Amygdala (tissue), 56 donors: Measurements from ENCODE around the gene ATF6.

Source experiments
- DNase-seq, 56 donors: peaks; one replicate each; lab custom pipeline; 2025; lab: John Stamatoyannopoulos, UW

Gene ATF6

DNA sequence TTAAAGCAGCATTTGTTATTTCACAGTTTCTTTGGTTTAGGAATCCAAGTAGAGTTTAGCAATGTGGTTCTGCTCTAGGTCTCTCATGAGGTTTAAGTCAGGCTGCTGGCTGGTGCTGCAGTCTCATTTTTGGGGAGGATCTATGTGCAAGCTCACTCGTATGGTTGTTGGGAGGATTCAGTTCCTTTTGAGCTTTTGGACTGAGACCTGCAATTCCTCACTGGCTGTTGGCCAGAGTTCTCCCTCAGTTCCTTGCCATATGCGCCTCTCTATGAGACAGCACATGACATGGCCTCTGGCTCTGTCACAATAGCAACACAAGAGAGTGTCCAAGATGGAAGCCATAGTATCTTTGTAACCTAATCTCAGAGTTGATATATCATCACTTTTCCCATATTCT, 166.5 kb downstream of the ATF6 start:
- DNase-seq: peak in 1 of 56 donors; percentile 1

DNA sequence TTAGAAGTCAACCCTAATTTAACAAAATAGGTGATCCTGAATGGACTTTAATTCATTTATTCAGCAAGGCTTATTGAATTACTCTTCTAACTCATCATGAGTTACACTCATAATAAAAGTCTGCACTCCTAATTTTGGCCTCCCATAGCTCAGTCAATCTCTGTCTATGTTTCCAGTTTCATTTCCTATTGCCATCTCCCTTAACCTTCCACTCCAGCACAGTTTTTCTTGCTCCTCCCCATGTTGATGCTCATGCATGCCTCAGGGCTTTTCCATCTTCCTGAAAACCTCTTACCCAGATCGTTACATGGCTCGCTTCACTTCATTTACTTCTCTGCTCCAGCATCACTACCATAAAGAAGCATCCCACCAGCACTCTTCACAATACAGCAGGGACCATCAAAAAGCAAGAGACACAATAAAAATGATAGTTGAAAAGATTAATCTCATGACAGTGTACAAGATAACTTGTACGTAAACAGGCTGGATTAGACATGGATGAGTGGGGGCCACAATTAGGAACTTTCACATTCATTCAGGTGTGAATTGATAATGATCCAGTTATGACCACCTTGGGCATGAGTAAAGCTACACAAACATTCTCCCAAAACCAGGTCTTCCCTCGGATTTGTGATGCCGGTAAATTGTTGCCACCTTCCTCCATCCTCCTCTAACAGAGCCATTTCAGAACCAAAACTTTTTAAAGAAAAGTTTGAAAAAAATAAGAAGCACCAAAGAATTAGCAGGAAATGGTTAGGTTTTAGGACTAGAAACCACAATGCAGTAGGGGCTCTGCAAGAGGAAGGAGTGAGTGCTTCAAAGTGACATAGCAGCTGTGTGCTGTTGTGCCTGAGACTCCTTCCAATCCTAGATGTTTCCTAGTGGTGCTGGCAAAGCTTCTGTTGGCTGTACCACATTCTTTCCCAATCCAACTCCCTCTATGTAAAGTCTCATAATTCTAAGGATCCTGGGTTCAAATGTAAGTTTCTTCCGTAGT, 167.8 kb downstream of the ATF6 start:
- DNase-seq: no peak

DNA sequence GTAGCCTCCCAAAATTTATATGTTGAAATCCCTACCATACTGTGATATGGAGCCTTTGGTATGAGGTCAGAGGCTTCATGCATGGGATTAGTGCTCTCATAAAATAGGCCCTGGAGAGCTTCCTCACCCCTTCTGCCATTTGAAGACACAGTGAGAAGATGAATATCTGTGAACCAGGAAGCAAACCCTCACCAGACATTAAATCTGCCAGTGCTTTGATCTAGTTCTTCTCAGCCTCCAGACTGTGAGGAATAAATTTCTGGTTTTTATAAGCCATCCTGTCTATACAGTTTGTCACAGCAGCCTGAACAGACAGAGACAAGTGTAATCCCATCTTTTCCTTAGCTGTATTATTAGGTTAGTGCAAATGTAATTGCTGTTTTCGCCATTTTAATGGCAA, 169.1 kb downstream of the ATF6 start:
- DNase-seq: no peak

DNA sequence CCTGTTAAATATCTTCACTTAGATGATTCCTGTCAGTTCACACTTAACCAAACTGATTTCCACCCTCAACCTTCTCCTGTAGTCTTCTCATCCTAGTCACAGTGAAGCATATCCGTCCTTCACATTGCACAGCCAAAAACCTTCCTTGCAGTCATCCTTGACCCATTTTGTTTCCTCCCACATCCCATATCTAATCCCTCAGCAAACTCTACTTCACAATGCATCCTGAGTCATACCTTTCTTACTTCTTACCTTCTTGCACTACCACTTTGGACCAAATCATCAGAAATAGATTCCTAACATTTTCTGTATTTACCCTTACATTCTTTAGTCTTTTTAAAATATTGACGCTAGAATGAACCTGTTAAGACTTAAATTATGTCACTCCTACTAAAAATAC, 170.7 kb downstream of the ATF6 start:
- no peak for DNase-seq

DNA sequence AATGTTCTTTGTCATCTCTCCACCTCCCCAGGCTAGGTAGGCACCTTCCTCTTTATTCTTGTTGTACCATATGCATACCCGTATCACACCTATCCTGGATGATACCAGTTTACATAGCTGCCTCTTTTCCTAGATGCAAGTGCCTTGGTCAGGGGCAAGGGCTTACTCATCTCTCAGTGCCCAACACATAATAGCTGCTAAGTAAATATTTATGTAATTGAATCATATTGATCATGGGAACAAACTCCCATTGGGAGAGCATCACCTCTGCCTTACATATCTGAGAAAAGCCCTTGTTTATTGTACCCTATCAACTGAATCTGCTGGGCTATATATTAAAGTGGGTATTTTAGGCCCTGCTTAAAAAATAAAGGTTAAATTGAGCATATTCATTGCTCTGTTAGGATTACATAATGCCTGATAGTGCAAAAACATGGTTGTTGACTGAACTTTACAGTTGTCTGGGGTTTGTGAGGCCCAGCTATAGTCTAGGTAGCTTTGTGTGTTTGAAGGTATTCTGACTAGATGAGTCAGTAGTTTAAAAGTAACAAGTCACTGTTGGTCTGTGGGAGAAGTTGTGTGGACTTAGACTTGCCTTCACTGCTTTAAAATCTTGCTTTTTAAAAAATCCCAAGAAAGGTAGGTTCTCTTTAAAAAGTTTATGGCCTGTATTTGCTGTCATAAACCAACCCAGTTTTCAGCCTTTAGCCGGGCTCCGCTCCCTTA, 174.9 kb downstream of the ATF6 start:
- no peak for DNase-seq

DNA sequence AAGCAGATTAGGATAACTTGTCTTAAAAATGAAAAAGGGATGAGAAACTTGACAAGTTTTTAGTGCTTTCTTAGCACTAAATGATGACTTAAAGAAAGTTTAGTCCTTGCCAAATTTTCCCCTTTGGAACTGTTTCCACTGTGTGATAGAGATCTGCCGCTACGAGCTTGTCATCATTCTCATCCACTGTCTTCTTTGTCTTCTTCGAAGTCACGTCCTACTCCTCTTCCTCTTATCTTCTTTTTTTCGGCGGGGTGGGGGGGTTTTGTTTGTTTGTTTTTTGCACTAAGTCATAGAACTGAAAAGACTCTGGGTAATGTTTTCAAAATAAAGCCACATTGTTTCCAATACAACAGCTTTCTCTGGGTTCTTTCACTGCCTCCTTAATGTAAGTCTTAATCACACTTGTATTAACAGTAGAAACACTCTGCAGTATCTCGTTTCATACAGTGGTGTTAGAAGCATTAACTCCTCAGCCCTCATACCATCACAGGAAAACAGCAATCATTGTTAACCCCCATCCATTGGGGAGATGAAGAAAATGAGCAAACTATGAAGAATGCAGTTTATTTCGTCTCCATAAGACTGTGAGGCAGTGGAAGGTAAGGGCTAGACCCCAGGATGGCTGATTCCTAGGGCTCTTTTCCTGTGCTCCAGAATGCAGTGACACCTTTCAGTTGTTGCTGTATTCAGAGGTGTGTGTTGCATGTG, 175.8 kb downstream of the ATF6 start:
- DNase-seq: no peak

DNA sequence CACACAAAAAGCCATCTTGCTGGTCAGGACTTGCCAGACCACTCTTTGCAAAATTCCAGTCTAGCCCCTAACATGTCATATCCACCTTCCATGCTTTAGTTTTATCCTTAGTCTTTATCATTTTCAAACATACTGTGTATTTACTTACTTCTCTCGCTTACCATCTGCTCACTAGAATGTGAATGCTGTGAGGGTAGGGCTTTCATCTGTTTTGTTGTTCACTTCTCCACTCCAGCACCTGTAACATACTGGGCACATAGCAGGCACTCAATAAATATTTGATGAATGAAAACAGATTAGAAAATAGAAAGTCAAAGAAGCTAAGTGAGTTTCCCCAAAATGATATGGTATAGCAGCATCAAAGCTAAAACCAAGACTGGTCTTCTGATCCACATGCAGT, 177.6 kb downstream of the ATF6 start:
- DNase-seq: no peak

DNA sequence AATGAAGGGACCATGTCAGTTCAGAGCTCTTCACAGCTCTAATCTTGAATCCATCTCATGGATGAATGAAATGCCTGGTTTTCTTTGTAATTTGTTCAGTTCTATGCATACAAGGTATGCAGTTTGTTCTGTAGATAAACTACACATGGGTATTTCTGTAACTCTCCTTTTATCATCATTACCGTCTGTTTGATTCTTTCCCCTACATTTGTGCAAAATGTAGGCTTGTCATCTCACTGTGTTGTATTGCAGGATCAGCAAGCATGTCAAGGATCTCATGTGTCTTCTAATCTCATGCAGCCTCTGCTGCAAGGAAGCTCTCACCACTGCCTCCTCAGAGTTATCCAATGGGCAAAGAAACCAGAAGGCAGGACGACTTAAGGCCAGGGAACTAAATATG, 178.3 kb downstream of the ATF6 start:
- no peak for DNase-seq

DNA sequence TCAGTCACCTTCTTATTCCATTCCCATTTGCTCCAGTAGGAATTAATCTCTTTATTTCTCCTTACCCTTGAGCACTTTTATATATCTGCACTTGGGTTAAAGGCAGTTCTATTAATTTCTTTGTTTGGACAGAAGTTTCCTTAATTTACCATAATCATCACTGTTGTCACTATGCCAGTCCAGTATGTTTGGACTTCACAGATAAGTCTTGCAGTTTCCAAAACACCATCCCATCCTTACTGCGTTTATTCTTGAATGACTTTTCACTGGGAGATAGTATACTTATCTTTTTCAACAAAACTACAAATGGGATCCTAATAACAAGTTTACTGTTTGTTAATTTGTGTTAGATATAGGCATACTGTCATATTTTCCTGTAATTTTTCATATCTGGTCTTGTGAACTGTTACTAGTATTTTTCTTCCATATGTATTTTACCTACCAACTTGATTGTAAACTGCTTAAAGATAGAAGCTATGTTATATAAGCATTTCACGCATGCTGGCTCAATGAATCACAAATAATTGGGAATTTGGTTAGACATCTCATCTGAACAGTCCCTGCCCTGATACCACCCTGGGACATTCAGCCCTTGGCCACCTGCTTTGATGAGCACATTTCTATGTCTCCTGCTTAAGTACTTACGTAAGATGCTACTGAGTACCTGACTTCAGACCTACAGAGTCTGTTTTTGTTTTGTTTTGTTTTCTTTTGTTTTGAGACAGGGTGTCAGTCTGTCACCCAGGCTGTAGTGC, 179.4 kb downstream of the ATF6 start:
- no peak for DNase-seq

DNA sequence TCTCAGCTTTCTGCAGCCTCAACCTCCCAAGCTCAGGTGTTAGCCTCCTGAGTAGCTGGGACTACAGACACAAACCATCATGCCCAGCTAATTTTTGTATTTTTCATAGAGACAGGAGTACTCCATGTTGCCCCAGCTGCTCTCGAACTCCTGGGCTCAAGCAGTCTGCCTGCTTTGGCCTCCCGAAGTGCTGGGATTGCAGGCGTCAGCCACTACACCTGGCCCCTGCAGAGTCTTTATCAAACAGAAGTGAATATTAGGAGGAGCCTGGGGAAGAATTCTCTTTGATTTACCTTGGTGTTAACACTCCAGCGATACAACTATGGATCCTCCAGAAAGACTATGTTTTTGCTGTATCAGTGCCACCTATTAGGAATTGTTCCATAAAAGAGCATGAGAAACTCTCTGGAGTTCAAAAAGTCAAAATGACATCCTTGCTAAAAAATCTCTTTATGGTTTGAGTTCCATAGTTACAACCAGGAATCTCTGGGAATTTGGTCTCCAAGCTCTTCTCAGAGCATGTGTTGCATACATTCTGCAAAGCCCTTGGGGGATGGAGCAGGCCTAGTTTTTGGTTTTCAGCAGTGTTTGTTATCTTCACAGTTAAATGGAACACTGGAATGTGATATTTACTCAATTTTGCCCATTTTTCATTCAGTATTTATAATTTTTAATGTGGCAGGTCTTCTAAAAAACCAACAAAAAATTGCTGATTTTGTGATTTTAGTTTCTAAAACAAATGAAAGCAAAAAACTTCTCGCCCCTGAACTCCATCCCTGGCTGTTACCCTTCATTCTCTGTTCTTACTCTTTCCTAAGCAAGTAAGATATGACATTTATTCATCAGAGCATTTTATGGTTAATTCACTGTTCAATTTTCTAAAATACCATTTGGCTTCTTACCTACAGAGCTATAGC, 180.2 kb downstream of the ATF6 start:
- DNase-seq: no peak

DNA sequence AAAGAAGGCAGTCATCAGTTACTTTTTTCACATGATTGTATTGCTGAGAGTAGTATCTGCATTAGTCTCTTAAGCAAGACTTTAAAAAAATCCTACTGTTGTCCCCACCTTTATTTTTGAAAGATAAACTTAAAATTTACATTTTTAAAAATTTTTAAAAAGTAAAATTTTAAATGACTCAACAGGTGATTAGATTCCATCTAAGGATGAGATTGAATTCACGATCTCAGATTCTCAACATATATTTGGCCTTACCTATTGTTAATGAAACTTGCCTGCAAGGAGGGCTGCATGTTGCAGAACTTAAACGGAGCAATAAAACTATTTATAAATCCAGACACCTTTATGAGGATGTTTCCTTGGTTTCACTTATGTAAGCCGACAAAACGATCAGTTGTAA, 182.3 kb downstream of the ATF6 start:
- DNase-seq: no peak

DNA sequence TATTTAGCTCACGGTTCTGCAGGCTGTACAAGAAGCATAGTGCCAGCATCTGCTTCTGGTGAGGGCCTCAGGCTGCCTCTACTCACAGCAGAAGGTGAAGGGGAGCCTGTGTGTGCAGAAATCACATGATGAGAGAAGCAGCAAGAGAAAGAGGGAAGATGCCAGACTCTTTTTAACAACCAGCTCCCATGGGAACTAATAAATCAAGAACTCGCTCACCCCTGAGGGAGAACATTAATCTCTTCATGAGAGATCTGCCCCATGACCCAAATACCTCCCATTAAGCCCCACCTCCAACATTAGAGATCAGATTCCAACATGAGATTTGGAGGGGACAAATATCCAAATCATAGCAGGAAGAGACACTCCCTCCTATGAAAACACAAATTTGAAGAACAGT, 183.4 kb downstream of the ATF6 start:
- no peak for DNase-seq

DNA sequence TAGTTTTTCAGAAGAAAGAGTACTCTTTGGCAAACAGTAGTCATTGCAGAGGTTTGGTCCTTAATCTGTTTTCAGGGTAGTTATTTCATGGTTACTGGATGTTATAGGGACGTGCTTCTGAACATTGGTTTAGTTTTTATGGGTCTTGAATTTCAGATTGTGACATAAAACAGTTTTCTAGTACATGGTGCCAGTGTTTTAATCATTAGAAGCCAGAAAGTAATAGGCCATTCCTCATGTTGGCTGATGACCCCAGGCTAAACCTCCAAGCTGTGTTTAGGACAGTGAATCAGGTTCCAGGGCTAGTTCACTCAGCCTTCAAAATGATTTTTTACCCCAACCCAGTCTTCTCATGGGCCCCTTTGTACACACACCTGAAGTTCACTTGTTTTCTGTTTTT, 184.3 kb downstream of the ATF6 start:
- no peak for DNase-seq

DNA sequence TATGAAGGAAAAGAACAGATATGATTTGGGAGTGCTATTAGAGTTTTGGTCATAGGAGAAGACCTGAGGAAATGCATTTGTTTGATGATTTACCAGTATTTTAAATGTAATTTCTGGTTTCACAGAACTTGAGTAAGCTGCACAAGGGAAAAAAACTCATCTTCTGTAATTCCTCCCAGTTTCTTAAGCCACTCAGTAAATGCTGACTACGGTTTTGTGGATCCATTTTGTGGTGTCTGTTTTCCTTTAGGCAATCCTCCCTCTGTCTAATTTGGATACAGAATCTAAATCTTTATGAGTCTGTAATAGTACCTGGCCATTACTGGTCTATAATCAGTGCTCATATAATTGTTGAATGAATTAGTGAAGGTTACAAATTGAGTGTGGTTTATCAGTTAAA, 185.5 kb downstream of the ATF6 start:
- DNase-seq: no peak

DNA sequence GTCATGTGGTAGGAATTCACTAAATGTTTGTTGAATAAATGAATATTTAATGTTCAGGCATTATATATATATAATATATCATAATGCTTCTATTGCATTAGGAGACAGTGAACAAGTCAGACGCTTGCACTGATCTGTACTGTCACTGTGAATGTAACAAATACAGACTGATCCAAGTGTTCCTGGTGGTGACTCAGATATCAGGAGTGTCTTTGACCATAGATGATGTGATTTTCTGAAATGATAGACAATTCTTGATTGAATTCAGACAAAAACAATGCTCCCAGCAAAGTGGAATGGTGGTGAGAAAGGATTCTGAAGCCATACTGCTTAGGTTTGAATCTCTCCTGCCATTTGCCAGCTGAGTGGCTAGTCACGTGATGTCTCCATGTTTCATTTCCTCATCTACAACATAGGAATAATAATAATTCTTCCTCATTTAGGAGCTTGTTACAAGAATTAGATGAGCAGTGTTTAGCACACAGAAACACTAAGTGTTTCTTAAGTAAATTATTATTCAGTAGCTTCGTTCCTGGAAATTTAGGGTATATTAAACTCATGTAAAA, 186.6 kb downstream of the ATF6 start:
- DNase-seq: no peak

DNA sequence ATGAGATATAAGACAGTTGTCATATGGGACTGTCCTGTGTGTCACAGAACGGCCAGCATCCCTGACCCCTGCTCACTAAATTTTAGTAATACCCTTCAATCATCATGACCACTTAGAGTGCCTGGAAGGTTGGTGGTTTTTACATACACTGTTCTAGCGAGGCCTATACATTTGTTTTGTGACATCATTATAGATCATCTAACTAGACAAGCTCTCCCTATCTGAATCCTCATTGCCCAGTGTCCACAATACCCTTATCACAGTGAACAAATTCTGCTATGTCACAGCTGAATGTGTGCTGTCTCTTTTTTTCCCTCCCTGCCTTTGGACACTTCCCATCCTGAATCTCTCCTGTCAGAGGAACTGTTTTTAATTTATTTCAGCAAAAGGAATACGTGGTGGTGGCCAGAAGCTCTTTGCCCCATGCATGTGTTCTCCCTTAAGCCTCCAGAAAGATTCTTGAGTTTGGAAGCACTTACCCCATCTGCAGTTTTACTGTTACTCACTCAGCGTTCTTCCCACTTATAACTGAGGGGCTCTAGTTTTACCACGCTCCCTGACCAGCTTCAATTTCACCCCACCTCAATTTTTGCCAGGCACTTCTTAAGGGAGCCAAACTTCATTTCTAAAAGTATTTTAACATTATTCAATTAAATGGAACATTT, 187.3 kb downstream of the ATF6 start:
- no peak for DNase-seq

DNA sequence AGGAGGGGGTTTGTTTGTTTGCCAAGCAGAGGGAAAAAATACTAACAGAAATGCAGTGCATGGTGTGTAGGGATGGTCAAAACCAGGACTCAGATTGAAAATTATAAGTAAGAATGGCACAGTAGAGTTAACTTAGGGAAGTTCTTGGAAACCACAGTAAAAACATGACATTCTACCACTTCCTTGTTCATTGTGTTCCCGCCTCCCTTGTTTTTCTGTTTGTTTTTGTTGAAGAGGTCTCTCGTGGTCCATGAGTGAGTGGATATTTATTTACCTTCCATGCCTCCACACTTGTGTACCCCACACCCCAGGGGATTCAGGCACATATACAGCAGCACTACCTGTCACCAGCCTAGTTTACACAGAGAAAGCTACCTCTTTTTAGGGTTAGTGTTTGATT, 187.9 kb downstream of the ATF6 start:
- DNase-seq: no peak

DNA sequence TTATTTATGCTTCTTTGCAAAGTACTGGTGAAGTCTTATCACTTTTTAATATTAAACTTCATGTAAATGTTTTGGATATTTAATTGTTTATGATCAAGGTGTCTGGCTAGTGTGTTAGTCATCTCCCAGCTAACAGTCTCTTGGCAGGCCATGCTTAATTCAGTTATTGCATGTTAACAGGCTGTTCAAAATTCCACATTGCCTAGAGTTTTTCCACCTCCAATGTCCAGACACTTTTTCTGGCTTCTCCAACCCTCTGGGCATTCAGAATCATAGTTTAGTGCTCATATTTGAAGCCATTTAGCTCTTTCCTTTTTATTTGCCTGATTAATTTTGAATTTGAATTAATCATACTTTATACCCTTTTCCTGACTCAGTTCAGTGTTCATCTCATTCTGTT, 188.3 kb downstream of the ATF6 start:
- no peak for DNase-seq

DNA sequence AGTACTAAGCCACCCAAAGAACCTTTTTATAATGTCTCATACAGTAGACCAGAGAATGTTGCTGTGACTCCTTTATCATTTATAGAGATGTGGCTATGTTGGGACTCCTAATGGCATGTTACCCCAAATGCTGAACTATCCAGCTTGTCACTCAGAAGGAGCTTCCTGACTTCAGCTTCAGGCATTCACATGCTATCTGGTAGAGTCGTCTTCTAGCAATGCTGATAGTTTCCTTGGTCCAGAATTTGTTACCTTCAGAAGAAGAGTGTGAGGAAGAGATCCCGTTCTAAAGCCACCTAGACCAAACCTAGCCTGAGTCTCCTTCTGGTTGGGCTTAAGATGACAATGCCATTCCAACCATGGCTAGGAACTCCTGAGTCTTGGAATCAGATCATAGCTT, 189.5 kb downstream of the ATF6 start:
- no peak for DNase-seq
